VCaP (cell line): Measurements from ENCODE around the gene GPX5.
A peak's percentile ranks its signal among the peaks of the same experiment; 100 is the strongest.

Experiments used
- H3K27ac ChIP-seq: fragments of 450-650 bp; 2 replicates; pipeline ENCODE4 v1.5.1; 2017
- TF ChIP-seq, protein P1 (sequence below): fragments of 450-650 bp; conservative IDR thresholded peaks from 2 replicates; pipeline ENCODE4 v1.5.1; 2017; ENCODE audit warnings: mild to moderate bottlenecking, moderate library complexity

The GPX5 gene

DNA sequence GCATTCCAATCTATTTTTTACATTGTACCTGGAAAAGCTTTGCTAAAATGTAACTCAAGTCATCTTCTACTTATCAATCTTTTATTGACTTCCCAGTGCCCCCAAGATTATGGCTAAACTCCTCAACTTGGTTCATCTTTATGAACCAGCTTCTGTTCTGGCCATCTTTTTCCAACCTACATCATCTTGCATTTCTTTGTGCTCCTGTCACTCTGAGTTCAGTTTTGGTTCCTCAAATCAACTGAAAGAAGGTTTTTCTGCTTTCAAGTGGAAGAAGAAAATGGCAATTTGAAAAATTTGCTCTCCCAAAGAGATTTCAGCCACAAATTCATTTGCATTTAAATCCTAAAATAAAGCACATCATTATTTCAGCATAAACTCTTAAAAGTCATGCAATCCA is 41.8 kb downstream of the GPX5 start:
- no peak overlapping the region for H3K27ac ChIP-seq

DNA sequence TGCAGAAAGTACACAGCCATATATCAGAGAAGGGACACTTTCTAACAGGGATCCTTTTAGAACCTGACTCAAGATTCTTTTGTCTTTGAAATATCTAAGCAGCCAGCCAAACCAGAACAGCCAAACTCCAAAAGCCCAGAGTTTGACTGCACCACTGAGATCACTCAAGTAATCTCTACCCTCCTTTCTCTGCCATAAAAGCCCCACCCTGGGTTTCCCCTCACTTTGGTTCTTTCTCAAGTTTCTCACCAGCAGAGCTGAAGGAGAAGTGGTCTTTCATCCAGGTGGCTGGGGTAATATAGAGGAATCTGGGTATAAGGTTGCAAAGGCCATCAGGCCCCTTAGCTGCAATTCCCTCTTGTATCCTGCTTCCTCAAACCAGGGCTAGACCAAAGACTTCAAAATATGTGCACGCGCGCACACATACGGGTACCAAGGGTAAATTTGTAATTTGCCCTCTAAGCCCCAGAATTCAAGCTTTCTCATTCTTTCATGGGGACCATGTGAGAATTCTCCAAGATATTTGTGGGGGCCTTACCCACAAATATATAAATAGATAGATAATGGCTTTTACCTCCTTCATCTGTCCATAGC is 42.9 kb downstream of the GPX5 start:
- TF ChIP-seq, protein P1, sequence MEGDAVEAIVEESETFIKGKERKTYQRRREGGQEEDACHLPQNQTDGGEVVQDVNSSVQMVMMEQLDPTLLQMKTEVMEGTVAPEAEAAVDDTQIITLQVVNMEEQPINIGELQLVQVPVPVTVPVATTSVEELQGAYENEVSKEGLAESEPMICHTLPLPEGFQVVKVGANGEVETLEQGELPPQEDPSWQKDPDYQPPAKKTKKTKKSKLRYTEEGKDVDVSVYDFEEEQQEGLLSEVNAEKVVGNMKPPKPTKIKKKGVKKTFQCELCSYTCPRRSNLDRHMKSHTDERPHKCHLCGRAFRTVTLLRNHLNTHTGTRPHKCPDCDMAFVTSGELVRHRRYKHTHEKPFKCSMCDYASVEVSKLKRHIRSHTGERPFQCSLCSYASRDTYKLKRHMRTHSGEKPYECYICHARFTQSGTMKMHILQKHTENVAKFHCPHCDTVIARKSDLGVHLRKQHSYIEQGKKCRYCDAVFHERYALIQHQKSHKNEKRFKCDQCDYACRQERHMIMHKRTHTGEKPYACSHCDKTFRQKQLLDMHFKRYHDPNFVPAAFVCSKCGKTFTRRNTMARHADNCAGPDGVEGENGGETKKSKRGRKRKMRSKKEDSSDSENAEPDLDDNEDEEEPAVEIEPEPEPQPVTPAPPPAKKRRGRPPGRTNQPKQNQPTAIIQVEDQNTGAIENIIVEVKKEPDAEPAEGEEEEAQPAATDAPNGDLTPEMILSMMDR = no peak
- peak overlapping the region; percentile 74 for H3K27ac ChIP-seq

More for the DNA sequence above, 41.8 kb downstream of the GPX5 start:
- TF ChIP-seq, protein P1 = no peak

DNA sequence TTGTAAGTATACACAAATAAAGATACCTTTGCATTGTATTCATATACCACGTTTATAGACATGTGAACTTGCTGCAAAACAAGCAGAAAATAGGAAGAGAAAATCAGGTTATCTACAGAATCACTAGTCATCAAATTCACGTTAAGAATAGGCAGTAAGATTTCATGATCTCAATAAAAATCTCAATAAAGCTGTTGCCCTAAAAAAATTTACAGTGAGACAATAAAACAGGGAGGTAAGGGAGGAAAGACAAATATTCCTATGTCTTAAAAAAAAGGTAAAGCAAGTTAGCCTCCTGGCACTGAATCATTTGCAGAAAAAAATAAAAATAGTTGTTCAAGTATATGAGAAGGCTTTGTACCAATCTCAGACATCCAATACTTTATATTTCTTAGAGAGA is 44.1 kb downstream of the GPX5 start:
- peak overlapping the region; percentile 74 for H3K27ac ChIP-seq

DNA sequence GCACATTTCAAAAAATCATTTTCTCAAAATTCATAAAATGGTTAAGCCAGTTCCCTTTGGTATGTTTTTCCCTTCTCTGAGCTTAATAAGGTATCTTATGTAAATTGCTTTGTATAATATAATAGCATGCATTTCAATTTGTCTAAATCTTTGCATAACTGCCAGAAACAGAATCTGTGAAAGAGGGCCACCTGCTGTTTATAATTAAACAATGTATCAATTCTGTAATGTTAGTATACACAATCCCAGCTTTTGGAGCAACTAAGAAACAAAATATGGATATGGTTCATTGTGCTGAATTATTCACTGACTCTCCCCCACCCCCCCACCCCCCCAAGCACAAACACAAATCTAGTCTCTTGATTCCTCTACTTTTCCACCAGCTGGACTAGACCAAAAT is 54.8 kb downstream of the GPX5 start:
- TF ChIP-seq, protein P1 = peak; percentile 77
- H3K27ac ChIP-seq = peak overlapping the region; percentile 12; the same call in 1 of the 2 replicates

More for the DNA sequence above, 44.1 kb downstream of the GPX5 start:
- TF ChIP-seq, protein P1 = no peak

DNA sequence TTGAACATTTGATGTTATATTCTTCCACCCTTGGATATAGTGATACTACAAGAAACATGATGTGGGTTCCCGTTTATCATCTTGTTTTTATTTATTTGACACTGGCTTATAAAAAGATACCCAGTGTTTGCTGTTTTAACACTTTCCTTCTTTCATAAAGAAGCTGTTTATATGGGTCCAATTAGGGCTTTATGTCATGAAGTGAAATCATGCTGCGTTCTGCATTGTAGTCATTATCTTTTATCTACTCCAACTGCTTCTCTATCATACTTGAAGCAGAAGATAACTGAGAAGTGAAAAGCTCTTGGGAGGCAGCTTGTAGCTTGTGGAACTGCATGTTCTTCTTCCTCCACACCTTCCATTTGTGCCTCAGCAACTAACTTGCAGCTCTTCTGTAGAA is 57.8 kb downstream of the GPX5 start:
- TF ChIP-seq, protein P1 = no peak
- no peak overlapping the region for H3K27ac ChIP-seq
